HepG2 (cell line): ENCODE results near the gene SOWAHA. TPM values are rescaled to one million over a fixed set of nuclear protein-coding genes. Genes with fewer than 3 reads are reported as not detected.

ENCODE experiments used
- CBX1 ChIP-seq: IDR thresholded peaks from one replicate; pipeline ENCODE4 v1.6.1; 2016; ENCODE audit warnings: antibody characterized with exemption, low read depth
- EP300 ChIP-seq, 3 experiments: sonication (generic) in 1 of 3; formaldehyde crosslinking in 1 of 3; IDR thresholded peaks; 2 replicates each; pipeline versions ENCODE4 v1.5.1 to v1.6.1; 2011 to 2020; ENCODE audit warnings: low read depth in 2 of 3, low read length in 2 of 3, borderline replicate concordance in 1 of 3, improper control_type of control experiment in 1 of 3, mild to moderate bottlenecking in 1 of 3, missing genetic modification reagents in 1 of 3, moderate library complexity in 1 of 3
- FOXP4 ChIP-seq: sonication (generic); formaldehyde crosslinking; IDR thresholded peaks from 2 replicates; pipeline ENCODE4 v1.4.0; 2020; ENCODE audit warnings: missing genetic modification reagents
- GATAD2A ChIP-seq: IDR thresholded peaks from 2 replicates; pipeline ENCODE4 v1.6.1; 2016
- KMT2B ChIP-seq: IDR thresholded peaks from 2 replicates; pipeline ENCODE4 v1.6.1; 2016; ENCODE audit warnings: missing genetic modification reagents, missing compliant biosample characterization
- MTERF4 ChIP-seq: sonication (generic); formaldehyde crosslinking; IDR thresholded peaks from 2 replicates; pipeline ENCODE4 v1.8.0; 2023; ENCODE audit warnings: mild to moderate bottlenecking, missing genetic modification reagents
- MXD3 ChIP-seq: IDR thresholded peaks from 2 replicates; pipeline ENCODE4 v1.6.1; 2016; ENCODE audit warnings: mild to moderate bottlenecking, missing biosample characterization, missing genetic modification reagents
- NFE2 ChIP-seq: sonication (generic); formaldehyde crosslinking; IDR thresholded peaks from 2 replicates; pipeline ENCODE4 v1.4.0; 2020; ENCODE audit warnings: missing genetic modification reagents
- NONO ChIP-seq, 2 experiments: fragments of 450-650 bp in 1 of 2; sonication (generic) in 1 of 2; formaldehyde crosslinking in 1 of 2; IDR thresholded peaks in 1 of 2; conservative IDR thresholded peaks in 1 of 2; 2 replicates each; pipeline versions ENCODE4 v1.6.1 to v1.8.0; 2017 to 2022; ENCODE audit warnings: mild to moderate bottlenecking in 1 of 2, missing genetic modification reagents in 1 of 2, moderate library complexity in 1 of 2
- NRL ChIP-seq: sonication (generic); formaldehyde crosslinking; IDR thresholded peaks from 2 replicates; pipeline ENCODE4 v1.5.0; 2020; ENCODE audit warnings: missing genetic modification reagents, mild to moderate bottlenecking, moderate library complexity, borderline replicate concordance
- PHB2 ChIP-seq: fragments of 450-650 bp; IDR thresholded peaks from 2 replicates; pipeline ENCODE4 v1.6.1; 2018; ENCODE audit not compliant: partially characterized antibody
- SALL2 ChIP-seq: sonication (generic); formaldehyde crosslinking; IDR thresholded peaks from 2 replicates; pipeline ENCODE4 v1.8.1; 2023; ENCODE audit warnings: mild to moderate bottlenecking, missing genetic modification reagents, inconsistent platforms
- SMARCC2 ChIP-seq: fragments of 450-650 bp; IDR thresholded peaks from 2 replicates; pipeline ENCODE4 v1.6.1; 2017; ENCODE audit warnings: antibody characterized with exemption, mild to moderate bottlenecking
- SNAPC2 ChIP-seq: sonication (generic); formaldehyde crosslinking; IDR thresholded peaks from 2 replicates; pipeline ENCODE4 v1.8.1; 2022; ENCODE audit warnings: mild to moderate bottlenecking, missing genetic modification reagents
- SRSF9 ChIP-seq: fragments of 200-400 bp; formaldehyde crosslinking; IDR thresholded peaks from 2 replicates; pipeline ENCODE4 v1.6.1; 2018; ENCODE audit warnings: borderline replicate concordance, mild to moderate bottlenecking, low read depth, low read length; ENCODE audit not compliant: insufficient read depth, poor library complexity, severe bottlenecking
- ZBTB4 ChIP-seq: sonication (generic); formaldehyde crosslinking; IDR thresholded peaks from 2 replicates; pipeline ENCODE4 v1.4.0; 2020; ENCODE audit warnings: missing genetic modification reagents, mild to moderate bottlenecking, borderline replicate concordance
- ZBTB7A ChIP-seq: sonication (generic); formaldehyde crosslinking; IDR thresholded peaks from 2 replicates; pipeline ENCODE4 v1.8.0; 2022; ENCODE audit warnings: mild to moderate bottlenecking, missing genetic modification reagents
- ZFP37 ChIP-seq: sonication (generic); formaldehyde crosslinking; IDR thresholded peaks from 2 replicates; pipeline ENCODE4 v1.4.0; 2020; ENCODE audit warnings: missing genetic modification reagents, borderline replicate concordance
- ZNF260 ChIP-seq: sonication (generic); formaldehyde crosslinking; IDR thresholded peaks from 2 replicates; pipeline ENCODE4 v1.4.0; 2020; ENCODE audit warnings: missing genetic modification reagents, low read depth, mild to moderate bottlenecking, borderline replicate concordance
- polyA plus RNA-seq, 8 experiments: library from polyadenylated mRNA; depleted of rRNA in 3 of 8; stranded (reverse) in 7 of 8; unstranded in 1 of 8; fragments of >200 nt; fragmentation: Illumina TruSeq in 4 of 8; extraction: Trizol in 4 of 8; gene quantifications; 2 replicates each; pipeline versions ENCODE4 v1.2.1 to v1.2.3, GENCODE V29; 2011 to 2016; ENCODE audit warnings: low read depth in 4 of 8, missing spikeins in 1 of 8, mixed read lengths in 1 of 8; ENCODE audit not compliant: insufficient read depth in 1 of 8
- total RNA-seq, 5 experiments: library from RNA; depleted of rRNA; stranded (reverse); fragments of >200 nt; fragmentation: Illumina TruSeq; extraction: Trizol; gene quantifications; 2 replicates each; pipeline ENCODE4 v1.2.3, GENCODE V29; 2016; ENCODE audit warnings: low read depth in 1 of 5

The SOWAHA gene
- total and polyA plus RNA-seq, 2 of the 13 experiments (the other 11 are each of a cell fraction or from before 2014, with no cell fraction given): 0.95 to 1.9 TPM

- TF ChIP-seq ZBTB4 (CRISPR knock-in tag) (peak; percentile 36; the same call in 1 of the 2 replicates), GATAD2A (CRISPR knock-in tag) (no peak), SNAPC2 (CRISPR knock-in tag) (no peak), FOXP4 (CRISPR knock-in tag) (no peak), MTERF4 (no peak), NFE2 (CRISPR knock-in tag) (no peak), ZFP37 (CRISPR knock-in tag) (no peak), KMT2B (CRISPR knock-in tag) (0 out of 2 replicates have a peak, but pooled peaks have one; percentile 45), SRSF9 (no peak), MXD3 (CRISPR knock-in tag) (no peak), ZBTB7A (CRISPR knock-in tag) (peak; percentile 67; the same call in 1 of the 2 replicates), NONO (IDR thresholded peaks at IDR 0.05) (no peak), NONO (CRISPR knock-in tag; conservative IDR thresholded peaks at IDR 0.05) (peak; percentile 69; the same call in 1 of the 2 replicates), SMARCC2 (no peak), SALL2 (CRISPR knock-in tag) (no peak; the same call in 1 of the 2 replicates), PHB2 (no peak), ZNF260 (CRISPR knock-in tag) (no peak), EP300 (IDR thresholded peaks at IDR 0.05; ENCODE audit: low read depth in 2 of 2, low read length in 2 of 2) (no peak), EP300 (CRISPR knock-in tag; IDR thresholded peaks at IDR 0.05; ENCODE audit: borderline replicate concordance) (no peak), CBX1 (no peak), NRL (CRISPR knock-in tag) (peak; percentile 59)
These were observed 35.7 kb upstream of the SOWAHA start, which contains the start of gene SEPTIN8 (continued) for GRCh38 chr5:132777209-132778069.
